HG03558 (cell line): ENCODE results near the gene ALLC.

Experiments
- ATAC-seq: cut with Tn5 transposase; IDR thresholded peaks from one replicate; pipeline ENCODE4 v1.9.1; 2021; ENCODE audit warnings: moderate number of reproducible peaks; ENCODE audit not compliant: unreplicated experiment; ENCODE audit errors: extremely low read depth

ALLC gene

DNA sequence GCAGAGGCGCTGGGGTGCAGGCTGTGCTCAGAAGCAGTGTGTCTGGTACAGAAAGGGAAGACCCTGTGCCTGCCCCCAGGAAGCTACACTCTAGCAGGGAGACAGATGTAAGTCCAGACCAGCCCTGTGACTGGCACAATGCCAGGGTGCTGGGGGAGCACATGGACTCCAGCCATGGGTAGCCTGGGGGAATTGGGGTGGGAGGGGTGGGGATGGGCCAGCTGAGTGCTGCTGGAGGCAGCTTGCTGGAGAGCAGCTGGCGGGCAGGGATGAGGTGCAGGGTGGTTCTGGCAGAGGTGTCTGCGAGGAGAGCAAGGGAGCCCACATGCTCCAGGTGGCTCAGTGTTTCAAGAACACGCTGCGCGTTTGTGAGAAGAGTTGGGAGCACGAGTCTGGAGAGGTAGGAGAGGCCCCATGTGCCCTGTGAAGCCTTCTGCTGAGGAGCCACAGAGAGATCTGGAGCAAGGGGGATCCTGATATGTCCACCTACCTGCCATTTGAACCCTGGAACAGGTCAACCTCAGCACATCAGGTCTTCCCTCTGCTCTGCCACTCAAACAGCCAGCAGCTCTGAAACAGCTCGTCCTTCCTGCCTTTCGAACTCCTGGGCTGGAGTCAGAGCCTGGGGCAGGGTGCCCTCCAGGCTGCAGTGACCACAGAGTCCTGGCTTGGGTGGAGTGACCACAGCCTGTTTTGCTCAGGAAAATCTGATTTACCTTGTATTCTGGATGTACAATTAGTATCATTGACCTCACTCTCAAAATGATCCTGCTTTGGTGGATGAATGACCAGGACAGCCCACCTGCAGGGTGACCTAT lies 15.1 kb downstream of the ALLC start:
- ATAC-seq: no peak

GRCh38 chr2:3674066-3674845 lies 16.3 kb downstream of the ALLC start:
- no peak for ATAC-seq

GRCh38 chr2:3675687-3676086 lies 17.7 kb downstream of the ALLC start:
- ATAC-seq: no peak

DNA sequence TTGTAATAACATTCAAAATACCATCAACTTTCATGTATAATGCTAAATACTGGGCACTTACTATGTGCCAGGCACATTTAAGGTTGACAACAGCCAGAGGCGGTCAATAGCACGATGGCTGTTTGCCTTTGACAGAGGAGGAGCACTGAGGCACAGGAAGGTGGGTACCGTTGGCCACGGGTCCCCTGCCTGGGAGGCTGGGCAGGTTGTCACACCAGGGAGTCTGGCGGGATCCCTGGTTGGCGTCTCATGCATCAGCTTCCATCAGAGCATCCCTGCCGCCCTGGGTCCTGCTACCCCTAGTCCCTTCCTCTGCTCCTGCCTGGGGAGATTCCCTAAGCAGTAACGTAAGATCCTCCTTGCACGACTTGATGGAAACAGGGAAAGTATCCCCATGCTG lies 19.4 kb downstream of the ALLC start:
- ATAC-seq: no peak

GRCh38 chr2:3678212-3678611 lies 20.2 kb downstream of the ALLC start:
- ATAC-seq: no peak

DNA sequence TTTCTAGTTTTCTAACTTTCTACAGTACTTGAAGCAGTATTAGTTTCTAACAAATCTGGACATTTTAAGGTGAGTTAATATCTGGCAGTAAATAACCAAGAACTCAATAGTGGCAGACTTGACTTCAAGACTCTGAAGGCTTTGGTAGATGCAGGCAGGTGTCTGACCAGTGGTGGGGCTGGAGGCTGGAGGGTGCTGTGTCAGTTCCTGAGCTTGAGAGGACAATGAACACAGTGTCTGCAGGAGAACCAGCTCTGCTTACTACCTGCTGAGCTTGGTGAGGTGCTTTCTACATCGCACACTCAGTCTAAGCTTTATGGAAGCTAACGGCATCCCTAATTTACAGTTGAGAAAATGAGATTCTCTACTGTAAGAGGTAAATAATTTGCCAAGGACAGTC lies 21.2 kb downstream of the ALLC start:
- no peak for ATAC-seq

GRCh38 chr2:3679616-3680393 lies 21.8 kb downstream of the ALLC start:
- no peak for ATAC-seq

DNA sequence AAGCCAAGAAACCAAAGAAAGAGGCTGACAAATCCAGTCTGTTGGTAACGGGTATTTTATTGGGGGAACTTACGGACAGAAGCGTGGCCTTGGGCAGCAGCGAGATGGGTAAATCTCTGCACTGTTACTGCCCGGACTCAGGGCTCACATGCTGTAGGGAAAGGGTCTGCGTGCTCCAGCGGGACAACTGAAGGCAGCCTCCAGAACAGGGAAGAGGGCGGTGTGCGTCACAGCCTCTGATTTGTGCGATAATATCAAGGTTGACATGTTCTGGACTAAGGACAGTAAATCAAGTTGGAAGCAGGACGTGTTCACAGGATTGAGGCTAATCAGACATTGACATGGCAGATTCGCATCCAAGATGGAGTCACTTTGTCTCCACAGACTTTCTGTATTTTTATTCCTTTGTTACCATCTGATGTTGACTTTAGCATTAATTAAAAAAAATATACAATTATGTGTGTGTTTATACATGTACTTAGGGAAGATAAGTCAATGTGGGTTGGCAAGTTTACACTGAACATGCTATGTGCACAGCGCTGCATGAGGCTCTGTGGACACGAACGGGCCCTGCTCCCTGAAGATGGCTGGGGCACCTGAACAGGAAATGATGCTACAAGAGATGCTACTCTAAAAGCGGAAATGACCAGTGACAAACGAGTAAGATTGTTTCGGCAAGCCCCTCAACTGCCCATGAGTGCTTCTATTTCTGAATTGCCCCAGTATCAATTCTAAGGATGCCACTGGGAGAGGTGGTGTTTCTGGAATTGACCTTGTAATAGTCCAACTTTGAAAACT lies 22.7 kb downstream of the ALLC start:
- no peak for ATAC-seq

DNA sequence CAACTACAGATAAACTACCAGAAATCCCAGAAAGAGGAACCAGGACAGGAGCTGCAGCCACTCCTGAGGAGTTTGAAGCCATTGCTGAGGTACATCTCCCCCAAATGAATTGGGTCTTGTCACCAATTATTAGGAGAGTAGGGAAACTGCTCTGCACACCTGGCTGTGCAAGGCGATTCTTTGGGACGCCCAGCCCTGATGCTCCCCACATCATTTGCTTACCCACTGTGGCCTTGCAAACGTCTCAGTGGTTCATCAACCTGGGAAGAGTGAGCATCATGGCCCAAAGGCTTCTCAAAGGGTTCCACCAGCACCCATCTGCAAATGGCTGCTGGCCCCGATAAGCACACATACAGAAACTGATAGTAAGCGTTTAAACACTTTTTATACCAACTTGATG lies 23.6 kb downstream of the ALLC start:
- ATAC-seq: no peak

GRCh38 chr2:3682811-3683210 lies 24.8 kb downstream of the ALLC start:
- ATAC-seq: no peak

DNA sequence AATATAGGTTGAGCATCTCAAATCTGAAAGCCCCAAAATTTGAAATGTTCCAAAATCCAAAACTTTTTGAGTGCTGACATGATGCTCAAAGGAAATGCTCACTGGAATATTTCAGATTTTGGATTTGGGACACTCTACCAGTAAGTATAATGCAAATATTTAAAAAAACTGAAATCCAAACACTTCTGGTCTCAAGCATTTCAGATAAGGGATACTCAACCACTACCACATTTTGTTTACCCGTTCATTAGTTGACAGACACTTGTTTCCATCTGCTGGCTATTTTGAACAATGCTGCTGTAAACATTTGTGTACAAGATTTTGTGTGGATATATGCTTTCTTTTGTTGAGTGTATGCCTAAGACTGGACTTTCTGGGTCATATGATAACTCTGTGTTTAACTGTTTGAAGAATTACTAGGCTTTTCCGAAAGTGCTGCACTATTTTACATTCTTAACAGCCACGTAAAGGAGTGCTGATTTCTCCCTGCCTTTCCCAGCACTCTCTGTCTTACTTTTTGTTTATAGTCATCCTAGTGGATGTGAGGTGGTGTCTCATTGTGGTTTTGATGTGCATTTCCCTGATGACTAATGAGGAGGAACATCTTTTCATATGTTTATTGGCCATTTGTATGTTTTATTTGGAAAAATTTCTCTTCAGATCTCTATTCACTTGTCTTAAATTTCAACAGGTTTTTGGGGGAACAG lies 25.9 kb downstream of the ALLC start:
- no peak for ATAC-seq

DNA sequence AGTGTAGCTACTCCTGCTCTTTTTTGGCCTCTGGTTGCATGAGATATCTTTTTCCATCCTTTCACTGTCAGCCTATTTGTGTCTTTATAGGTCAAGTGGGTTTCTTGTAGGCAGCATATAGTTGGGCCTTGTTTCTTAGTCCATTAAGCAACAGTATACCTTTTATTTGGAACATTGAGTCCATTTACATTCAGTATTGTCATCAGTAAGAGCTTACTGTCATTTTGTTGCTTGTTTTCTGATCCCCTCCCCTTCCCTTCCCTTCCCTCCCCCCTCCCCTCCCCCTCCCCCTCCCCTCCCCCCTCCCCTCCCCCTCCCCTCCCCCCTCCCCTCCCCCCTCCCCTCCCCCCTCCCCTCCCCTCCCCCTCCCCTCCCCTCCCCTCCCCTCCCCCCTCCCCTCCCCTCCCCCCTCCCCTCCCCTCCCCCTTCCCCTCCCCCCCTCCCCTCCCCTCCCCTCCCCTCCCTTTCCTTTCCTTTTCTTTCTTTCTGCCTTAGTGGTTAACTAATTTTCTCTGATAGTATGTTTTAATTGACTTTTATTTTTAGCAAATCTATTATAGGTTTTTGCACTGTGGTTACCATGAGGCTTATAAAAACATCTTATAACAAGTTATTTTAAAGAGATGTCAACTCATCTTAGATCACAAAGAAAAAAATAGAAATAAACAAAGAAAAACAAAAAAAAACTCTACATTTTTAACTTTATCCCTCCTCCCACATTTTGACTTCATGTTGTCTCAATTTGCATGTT lies 32.2 kb downstream of the ALLC start:
- ATAC-seq: no peak

GRCh38 chr2:3692375-3692774 lies 34.4 kb downstream of the ALLC start:
- ATAC-seq: no peak

GRCh38 chr2:3696545-3696944 lies 38.5 kb downstream of the ALLC start:
- ATAC-seq: no peak

DNA sequence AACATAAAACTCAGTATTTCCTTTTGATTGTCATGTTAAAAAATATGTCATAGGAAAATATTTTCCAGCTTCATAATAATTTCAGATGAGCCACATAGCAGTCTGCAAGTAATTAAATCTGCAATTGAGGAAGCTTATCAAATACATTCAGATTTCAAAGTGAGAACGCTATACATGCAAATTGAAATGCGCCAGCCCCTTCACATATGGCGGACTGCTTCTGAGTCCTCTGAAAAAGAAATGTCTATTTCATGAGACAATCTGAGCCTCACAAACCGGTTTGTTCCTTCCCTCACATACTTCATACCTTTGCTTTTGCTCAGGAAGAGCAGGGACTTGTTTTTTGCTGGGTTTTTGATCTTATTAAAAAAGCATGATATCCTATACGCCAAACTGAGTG lies 43.1 kb downstream of the ALLC start:
- ATAC-seq: no peak

- no peak for ATAC-seq
Observed at GRCh38 chr2:3703236-3703756, 45.3 kb downstream of the ALLC start, which contains the start of gene DCDC2C. Gene DCDC2C (plus strand): TSS chr2:3703575. CDS start chr2:3703752, 177 bp downstream.

GRCh38 chr2:3703757-3704355 lies 45.9 kb downstream of the ALLC start:
- no peak for ATAC-seq

- no peak for ATAC-seq
Observed at GRCh38 chr2:3704692-3705091, 46.7 kb downstream of the ALLC start.
